Measurements from ENCODE around the gene CCM2.

GRCh38 chr7:45053941-45054340, 53.9 kb downstream of the CCM2 start:
- TF ChIP-seq CTCF (conservative IDR thresholded peaks at IDR 0.05; ENCODE audit: low read depth in 2 of 2) (no peak), EZH2 (IDR thresholded peaks at IDR 0.05; ENCODE audit: low read depth, unreplicated experiment) (no peak)

Data from GM23338 (cell line).